ENCODE data around the gene PHOSPHO2.

- TF ChIP-seq CTCF (conservative IDR thresholded peaks at IDR 0.05; ENCODE audit: low read depth in 2 of 2): no peak
- TF ChIP-seq CREB1 (CRISPR knock-in tag; IDR thresholded peaks at IDR 0.05; ENCODE audit: low read depth): no peak
- no peak for TF ChIP-seq REST (IDR thresholded peaks at IDR 0.05; ENCODE audit: unreplicated experiment)
- no peak for TF ChIP-seq POLR2AphosphoS5 (IDR thresholded peaks at IDR 0.05; ENCODE audit: low read depth)
- TF ChIP-seq EZH2 (IDR thresholded peaks at IDR 0.05; ENCODE audit: low read depth, unreplicated experiment): no peak
- no peak for TF ChIP-seq EZH2phosphoT487 (IDR thresholded peaks at IDR 0.05; ENCODE audit: unreplicated experiment)
- TF ChIP-seq, protein P1, sequence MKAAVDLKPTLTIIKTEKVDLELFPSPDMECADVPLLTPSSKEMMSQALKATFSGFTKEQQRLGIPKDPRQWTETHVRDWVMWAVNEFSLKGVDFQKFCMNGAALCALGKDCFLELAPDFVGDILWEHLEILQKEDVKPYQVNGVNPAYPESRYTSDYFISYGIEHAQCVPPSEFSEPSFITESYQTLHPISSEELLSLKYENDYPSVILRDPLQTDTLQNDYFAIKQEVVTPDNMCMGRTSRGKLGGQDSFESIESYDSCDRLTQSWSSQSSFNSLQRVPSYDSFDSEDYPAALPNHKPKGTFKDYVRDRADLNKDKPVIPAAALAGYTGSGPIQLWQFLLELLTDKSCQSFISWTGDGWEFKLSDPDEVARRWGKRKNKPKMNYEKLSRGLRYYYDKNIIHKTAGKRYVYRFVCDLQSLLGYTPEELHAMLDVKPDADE (IDR thresholded peaks at IDR 0.05): no peak
- TF ChIP-seq STAT1 (IDR thresholded peaks at IDR 0.05; ENCODE audit: unreplicated experiment): no peak
Measured at GRCh38 chr2:169705927-169706326, 11.7 kb downstream of the PHOSPHO2 start.
